ENCODE results near the gene SPATA17.

DNA sequence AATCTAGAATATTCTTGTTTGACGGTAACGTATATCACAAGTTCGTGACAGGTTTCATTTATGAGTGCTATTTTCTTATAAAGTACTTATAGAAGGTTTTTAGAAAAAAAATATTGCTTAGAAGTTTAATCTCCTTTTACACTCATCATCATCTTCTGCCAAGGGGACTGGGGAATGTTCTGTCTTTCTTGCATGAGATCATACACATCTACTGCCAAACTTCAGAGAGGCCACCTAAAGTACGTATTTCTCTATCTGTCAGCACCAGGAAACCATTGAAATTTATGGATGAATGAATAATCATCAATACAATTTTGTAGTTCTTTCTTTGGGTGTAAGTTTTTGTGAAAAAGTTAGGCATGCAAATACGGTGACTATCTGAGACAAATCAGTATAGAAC is 245.8 kb downstream of the SPATA17 start:
- no peak for TF ChIP-seq YY1 (IDR thresholded peaks at IDR 0.05; ENCODE audit: insufficient read depth, insufficient read length)
- no peak for TF ChIP-seq ZNF274 (IDR thresholded peaks at IDR 0.05; ENCODE audit: low read depth, low read length)

Measured in NT2/D1 (cell line).